HTR-8/SVneo (cell line): Measurements from ENCODE around the gene FOLR1.
"Not testable (repeated sequence)": the region's sequence is repeated elsewhere in the genome, so short reads cannot be mapped to it uniquely, and the experiment has no call there.

Source experiments
- DNase-seq: peaks from one replicate; pipeline ENCODE4 v3.0.0; 2011; ENCODE audit warnings: low spot score, mixed read lengths; ENCODE audit not compliant: insufficient read length
- FAIRE-seq: peaks from 2 replicates; lab custom pipeline; 2011; peaks lifted over from hg19 to GRCh38; lab: Jason Lieb, UNC

The FOLR1 gene

GRCh38 chr11:72191961-72192381, at the start of gene FOLR1:
TSS of gene FOLR1 (plus strand) at chr11:72192140. CDS start at chr11:72192174, 34 bp downstream.
- FAIRE-seq: peak; percentile 66
- peak; percentile 80 for DNase-seq

GRCh38 chr11:72142543-72142942, 49.4 kb upstream of the FOLR1 start:
- not testable (repeated sequence) for FAIRE-seq, DNase-seq

GRCh38 chr11:72144807-72145565, 47.0 kb upstream of the FOLR1 start:
- peak; percentile 77 for FAIRE-seq
- peak; percentile 51 for DNase-seq

DNA sequence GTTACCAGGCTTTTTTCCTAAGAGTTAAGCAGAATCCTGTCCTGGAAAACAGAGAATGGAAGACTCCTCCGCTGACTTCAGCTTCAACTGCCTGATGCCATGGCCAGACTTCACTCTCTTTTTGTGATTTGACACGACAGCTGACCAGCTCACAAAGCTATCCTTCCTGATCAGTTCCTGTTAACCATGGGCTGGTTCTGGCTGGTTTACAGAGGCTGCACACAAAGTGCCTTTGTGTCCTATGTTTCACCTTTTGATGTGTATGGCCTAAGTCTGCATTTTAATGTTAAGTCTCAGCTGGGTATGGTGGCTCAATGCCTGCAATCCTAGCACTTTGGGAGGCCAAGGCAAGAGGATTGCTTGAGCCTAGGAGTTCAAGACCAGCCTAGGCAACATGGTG, 45.3 kb upstream of the FOLR1 start:
- DNase-seq (no peak), FAIRE-seq (no peak)

GRCh38 chr11:72150882-72151281, 41.1 kb upstream of the FOLR1 start:
- no peak for FAIRE-seq
- DNase-seq: no peak

DNA sequence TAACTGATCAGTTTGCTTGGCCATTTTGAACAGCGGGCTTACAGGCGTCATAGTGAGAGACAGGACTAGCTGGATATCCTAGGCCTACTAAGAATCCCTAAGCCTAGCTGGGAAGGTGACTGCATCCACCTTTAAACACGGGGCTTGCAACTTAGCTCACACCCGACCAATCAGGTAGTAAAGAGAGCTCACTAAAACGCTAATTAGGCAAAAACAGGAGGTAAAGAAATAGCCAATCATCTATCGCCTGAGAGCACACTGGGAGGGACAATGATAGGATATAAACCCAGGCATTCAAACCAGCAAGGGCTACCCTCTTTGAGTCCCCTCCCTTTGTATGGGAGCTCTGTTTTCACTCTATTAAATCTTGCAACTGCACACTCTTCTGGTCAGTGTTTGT, 38.1 kb upstream of the FOLR1 start:
- FAIRE-seq, DNase-seq: not testable (repeated sequence)

DNA sequence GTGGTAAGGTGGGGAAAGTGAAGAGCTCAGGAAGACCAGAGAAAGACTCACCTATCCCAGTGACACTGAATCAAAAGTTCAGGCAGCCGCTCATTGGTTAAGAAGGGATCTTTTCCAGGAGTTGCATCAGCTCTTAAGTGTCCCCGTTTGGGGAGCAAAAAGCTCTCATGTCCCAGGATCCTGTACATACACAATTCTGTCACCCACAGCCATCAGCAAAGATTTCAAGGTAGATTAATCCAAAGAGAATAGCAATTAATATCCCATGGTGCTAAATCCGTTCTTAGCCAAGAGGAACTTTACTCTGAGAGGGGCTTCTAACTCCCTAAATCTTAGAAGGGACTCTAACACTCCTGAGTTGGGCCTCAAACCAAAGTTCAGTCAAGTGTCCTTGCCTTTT, 37.1 kb upstream of the FOLR1 start:
- no peak for FAIRE-seq
- no peak for DNase-seq

- FAIRE-seq (no peak), DNase-seq (no peak)
Measured at GRCh38 chr11:72155751-72156150, 36.2 kb upstream of the FOLR1 start.

- DNase-seq: no peak
- FAIRE-seq: no peak
Measured at GRCh38 chr11:72157131-72157530, 34.8 kb upstream of the FOLR1 start.

DNA sequence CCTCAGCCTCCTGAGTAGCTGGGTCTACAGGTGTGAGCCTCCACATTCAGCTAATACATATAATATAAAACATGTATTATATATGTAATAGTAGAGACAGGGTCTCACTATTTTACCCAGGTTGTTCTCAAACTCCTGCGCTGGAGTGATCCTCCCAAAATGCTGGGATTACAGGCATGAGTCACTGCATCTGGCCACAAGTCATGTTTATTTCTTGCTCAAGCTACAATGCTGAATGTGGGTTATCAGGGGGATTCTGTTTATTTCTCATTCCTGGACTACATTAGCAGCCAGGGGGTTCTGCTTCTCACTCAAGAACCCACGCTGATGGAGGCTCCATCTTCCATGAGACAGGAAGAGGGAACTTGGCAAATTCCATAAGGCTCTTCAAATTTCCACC, 31.6 kb upstream of the FOLR1 start:
- DNase-seq (no peak), FAIRE-seq (no peak)

GRCh38 chr11:72162891-72163492, 28.9 kb upstream of the FOLR1 start:
- DNase-seq: no peak
- FAIRE-seq: no peak

DNA sequence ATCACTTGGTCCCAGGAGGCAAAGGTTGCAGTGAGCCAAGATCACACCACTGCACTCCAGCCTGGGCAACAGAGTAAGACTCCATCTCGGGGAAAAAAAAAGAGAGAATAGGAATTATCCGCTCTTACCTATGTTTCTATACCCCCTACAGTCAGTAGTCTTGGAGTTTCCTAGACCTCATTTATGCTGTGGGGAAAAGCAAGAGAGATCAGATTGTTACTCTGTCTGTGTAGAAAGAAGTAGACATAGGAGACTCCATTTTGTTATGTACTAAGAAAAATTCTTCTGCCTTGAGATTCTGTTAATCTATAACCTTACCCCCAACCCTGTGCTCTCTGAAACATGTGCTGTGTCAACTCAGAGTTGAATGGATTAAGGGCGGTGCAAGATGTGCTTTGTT, 27.8 kb upstream of the FOLR1 start:
- DNase-seq, FAIRE-seq: not testable (repeated sequence)

- FAIRE-seq, DNase-seq: not testable (repeated sequence)
Measured at GRCh38 chr11:72169046-72169555, 22.8 kb upstream of the FOLR1 start.

DNA sequence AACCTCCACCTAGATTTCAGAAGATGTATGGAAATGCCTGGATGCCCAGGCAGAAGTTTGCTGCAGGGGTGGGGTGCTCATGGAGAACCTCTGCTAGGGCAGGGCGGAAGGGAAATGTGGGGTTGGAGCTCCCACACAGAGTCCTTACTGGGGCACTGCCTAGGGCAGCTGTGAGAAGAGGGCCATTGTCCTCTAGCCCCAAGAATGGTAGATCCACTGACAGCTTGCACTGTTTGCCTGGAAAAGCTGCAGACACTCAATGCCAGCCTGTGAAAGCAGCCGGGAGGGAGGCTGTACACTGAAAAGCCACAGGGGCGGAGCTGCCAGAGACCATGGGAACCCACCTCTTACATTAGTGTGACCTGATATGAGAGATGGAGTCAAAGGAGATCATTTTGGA, 22.2 kb upstream of the FOLR1 start:
- not testable (repeated sequence) for DNase-seq, FAIRE-seq

DNA sequence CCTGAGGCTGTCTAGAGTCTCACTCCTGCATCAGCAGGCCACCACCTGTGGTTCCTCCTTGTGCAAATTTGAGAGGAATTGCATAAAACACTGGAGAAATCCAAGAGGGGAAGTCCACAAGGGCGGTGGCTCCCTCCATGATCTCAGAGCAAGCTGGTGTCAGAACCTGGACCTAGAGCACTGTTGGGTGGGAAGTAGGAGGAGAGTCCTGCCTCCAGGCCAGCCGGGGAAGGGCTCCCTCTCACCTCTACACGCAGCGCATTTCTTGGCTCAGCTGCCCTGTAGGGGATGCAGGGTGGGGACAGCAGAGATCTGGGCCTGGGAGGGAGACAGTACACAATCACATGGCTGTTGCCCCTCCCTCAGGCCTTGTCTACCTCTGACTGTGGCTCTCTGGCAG, 19.9 kb upstream of the FOLR1 start:
- peak; percentile 38 for FAIRE-seq
- not testable (repeated sequence) for DNase-seq

- FAIRE-seq: no peak
- no peak for DNase-seq
Measured at GRCh38 chr11:72173291-72173690, 18.6 kb upstream of the FOLR1 start.

- no peak for DNase-seq
Measured at GRCh38 chr11:72174302-72175070, 17.5 kb upstream of the FOLR1 start.

DNA sequence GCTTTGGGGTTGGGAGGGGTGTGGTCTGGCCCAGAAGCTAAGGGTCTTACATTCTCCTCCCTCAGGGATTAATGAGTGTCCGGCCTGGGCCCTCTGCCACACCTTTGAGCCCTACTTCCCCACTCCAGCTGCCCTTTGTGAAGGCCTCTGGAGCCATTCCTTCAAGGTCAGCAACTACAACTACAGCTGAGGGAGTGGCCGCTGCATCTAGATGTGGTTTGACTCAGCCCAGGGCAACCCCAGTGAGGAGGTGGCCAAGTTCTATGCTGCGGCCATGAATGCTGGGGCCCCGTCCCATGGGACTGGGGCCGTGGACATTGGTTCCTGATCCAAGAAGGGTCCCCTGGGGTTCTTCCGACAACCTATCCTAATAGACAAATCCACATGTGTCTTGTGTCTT, 14.3 kb upstream of the FOLR1 start:
- no peak for FAIRE-seq
- no peak for DNase-seq

More at GRCh38 chr11:72174302-72175070, 17.5 kb upstream of the FOLR1 start:
- peak; percentile 58 for FAIRE-seq

GRCh38 chr11:72179049-72179803, 12.7 kb upstream of the FOLR1 start:
- FAIRE-seq: no peak
- DNase-seq: no peak

DNA sequence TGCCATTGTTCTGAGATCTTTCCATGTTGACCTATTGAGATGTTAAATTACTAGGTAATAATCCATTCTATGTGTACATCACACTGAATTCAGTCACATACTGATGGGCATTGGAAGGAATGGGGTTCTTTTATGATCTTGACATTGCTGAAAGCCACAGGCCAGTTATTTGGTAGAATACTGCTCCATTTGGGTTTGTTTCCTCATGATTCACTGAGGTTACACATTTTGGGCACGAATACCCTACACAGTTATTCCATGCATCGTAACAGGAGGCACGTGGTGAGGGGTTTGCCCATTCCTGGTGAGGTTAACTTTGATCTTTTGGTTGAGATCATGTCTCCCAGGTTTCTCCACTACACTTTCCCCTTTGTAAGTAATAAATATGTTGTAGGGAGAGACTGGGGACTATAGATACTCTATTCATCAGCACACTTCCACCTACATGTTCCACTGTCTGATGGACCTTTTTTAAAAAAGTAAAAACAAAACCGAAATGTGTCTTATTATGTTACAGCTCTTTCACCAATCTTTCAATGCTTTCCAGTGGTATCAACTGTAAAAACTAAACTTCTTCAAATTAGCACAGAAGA, 12.0 kb upstream of the FOLR1 start:
- FAIRE-seq (no peak), DNase-seq (no peak)
